Testis (tissue), 3 donors: ENCODE measurements around the gene ETFA. TPM values are rescaled to one million over a fixed set of nuclear protein-coding genes. Genes with fewer than 3 reads are reported as not detected.

ENCODE experiments used
- DNase-seq: peaks from one replicate; pipeline ENCODE4 v3.0.0-alpha.2; 2019
- H3K27ac ChIP-seq, 2 donors: fragments of 200-600 bp; sonication (generic); one replicate each; pipeline ENCODE4 v1.5.1; 2019
- H3K27me3 ChIP-seq: fragments of 200-600 bp; sonication (generic); one replicate; pipeline ENCODE4 v1.5.1; 2019
- H3K36me3 ChIP-seq: fragments of 200-600 bp; sonication (generic); one replicate; pipeline ENCODE4 v1.5.1; 2017; ENCODE audit warnings: low read depth; ENCODE audit errors: missing control alignments
- H3K4me1 ChIP-seq: fragments of 200-600 bp; sonication (generic); one replicate; pipeline ENCODE4 v1.5.1; 2019
- H3K4me3 ChIP-seq, 2 donors: fragments of 200-600 bp; sonication (generic); one replicate each; pipeline ENCODE4 v1.5.1; 2017 to 2019
- H3K9me3 ChIP-seq: fragments of 200-600 bp; sonication (generic); one replicate; pipeline ENCODE4 v1.5.1; 2017
- CTCF ChIP-seq, 3 experiments: fragments of 450-650 bp in 2 of 3; fragments of 200-600 bp in 1 of 3; sonication (generic) in 1 of 3; IDR thresholded peaks; one replicate each; pipeline ENCODE4 v1.5.1; 2016 to 2019; ENCODE audit warnings: antibody characterized with exemption in 3 of 3, mild to moderate bottlenecking in 2 of 3, moderate library complexity in 1 of 3
- POLR2A ChIP-seq: fragments of 450-650 bp; IDR thresholded peaks from one replicate; pipeline ENCODE4 v1.6.1; 2017; ENCODE audit warnings: antibody characterized with exemption, mild to moderate bottlenecking, moderate library complexity
- WGBS, 2 donors: methylation state at CpG; one replicate each; pipeline ENCODE4 v1.1.5; 2018; 5-methylcytosine and 5-hydroxymethylcytosine counted together
- intact Hi-C: fragments of 100-400 bp; cut with DNase I; formaldehyde crosslinking; loops from one replicate; pipeline ENCODE4 v1.15.1; 2023; ENCODE audit warnings: low total_unique reads
- polyA plus RNA-seq: library from polyadenylated mRNA; stranded (reverse); fragments of 350-450 nt; fragmentation: Illumina TruSeq; extraction: RNeasy Lipid Tissue Mini Kit (QIAGEN cat#74804); gene quantifications from one replicate; pipeline ENCODE4 v1.2.3, GENCODE V29; 2014; ENCODE audit warnings: low read depth, low replicate concordance; ENCODE audit not compliant: insufficient read depth
- total RNA-seq, 2 donors: library from RNA; depleted of rRNA; stranded (reverse); fragments of >200 nt; gene quantifications; one replicate each; pipeline ENCODE4 v1.2.3, GENCODE V29; 2016

ETFA gene
- total and polyA plus RNA-seq, 3 donors from 2014 or later: 58.3 to 72.7 (median 72.1) TPM

- Histone ChIP-seq H3K4me3 (peak overlapping the region in 1 of 2 donors; percentile 36), H3K4me1 (peaks cover 7% of the 10 kb centered on the region), H3K36me3 (no peaks in the 10 kb centered on the region), H3K27me3 (no peaks in the 10 kb centered on the region), H3K9me3 (no peaks in the 10 kb centered on the region), H3K27ac (no peak overlapping the region)
- DNase-seq: peak; percentile 83
- intact Hi-C loops: no loop called here
- peak; percentile 43 to 89 (median 68) for TF ChIP-seq CTCF (IDR thresholded peaks at IDR 0.05)
- TF ChIP-seq POLR2A: no peak
- WGBS, 2 donors: 8 to 14% methylated on average over 24 to 34 of the region's 34 CpGs
Observed at GRCh38 chr15:76190751-76191538, 120.3 kb downstream of the ETFA start.

- TF ChIP-seq CTCF (IDR thresholded peaks at IDR 0.05): no peak
- Histone ChIP-seq H3K4me3 (no peak overlapping the region), H3K27ac (no peak overlapping the region), H3K9me3 (no peaks in the 10 kb centered on the region), H3K36me3 (no peaks in the 10 kb centered on the region), H3K4me1 (peaks cover 4% of the 10 kb centered on the region), H3K27me3 (no peaks in the 10 kb centered on the region)
- 47 to 49% methylated on average over 12 of the region's 12 CpGs for WGBS, 2 donors
- DNase-seq: no peak
- intact Hi-C loops: no loop called here
Observed at GRCh38 chr15:76190070-76190564, 121.2 kb downstream of the ETFA start.

GRCh38 chr15:76189106-76189505 is 122.2 kb downstream of the ETFA start:
- DNase-seq: no peak
- no peaks in the 10 kb centered on the region for H3K27me3 ChIP-seq
- no peak overlapping the region for H3K27ac ChIP-seq
- H3K9me3 ChIP-seq: no peaks in the 10 kb centered on the region
- intact Hi-C loops: no loop called here
- peaks cover 4% of the 10 kb centered on the region for H3K4me1 ChIP-seq
- WGBS, 2 donors: 84 to 94% methylated on average over 2 of the region's 2 CpGs
- no peak overlapping the region for H3K4me3 ChIP-seq
- TF ChIP-seq CTCF (IDR thresholded peaks at IDR 0.05) (no peak), POLR2A (no peak)
- H3K36me3 ChIP-seq: no peaks in the 10 kb centered on the region

- TF ChIP-seq POLR2A (no peak), CTCF (IDR thresholded peaks at IDR 0.05) (no peak)
- WGBS, 2 donors: 61% methylated on average over 4 of the region's 4 CpGs; no CpG with 5 or more reads in 1 of the 2 donors
- H3K36me3 ChIP-seq: no peaks in the 10 kb centered on the region
- H3K27ac ChIP-seq: no peak overlapping the region
- peaks cover 4% of the 10 kb centered on the region for H3K4me1 ChIP-seq
- no peaks in the 10 kb centered on the region for H3K27me3 ChIP-seq
- H3K4me3 ChIP-seq: no peak overlapping the region
- no peaks in the 10 kb centered on the region for H3K9me3 ChIP-seq
- DNase-seq: no peak
- intact Hi-C loops: no loop called here
Observed at GRCh38 chr15:76187163-76187562, 124.1 kb downstream of the ETFA start.

- Histone ChIP-seq H3K9me3 (no peaks in the 10 kb centered on the region), H3K4me3 (no peak overlapping the region), H3K36me3 (no peaks in the 10 kb centered on the region), H3K27ac (no peak overlapping the region), H3K27me3 (no peaks in the 10 kb centered on the region), H3K4me1 (peaks cover 4% of the 10 kb centered on the region)
- intact Hi-C loops: no loop called here
- no peak for DNase-seq
- WGBS, 2 donors: 76 to 82% methylated on average over 3 of the region's 3 CpGs
- TF ChIP-seq CTCF (IDR thresholded peaks at IDR 0.05) (peak in 1 of 3 experiments; percentile 29), POLR2A (no peak)
Observed at GRCh38 chr15:76185716-76186115, 125.6 kb downstream of the ETFA start.
